Epithelial cell of proximal tubule (primary cell): Measurements from ENCODE around the gene ARFGEF2. TPM values are rescaled to one million over a fixed set of nuclear protein-coding genes. Genes with fewer than 3 reads are reported as not detected.

Experiments
- DNase-seq: peaks from one replicate; pipeline ENCODE4 v3.0.0-alpha.2; 2011; ENCODE audit warnings: low read depth
- H3K4me3 ChIP-seq: 2 replicates; pipeline ENCODE4 v1.5.1; 2011; ENCODE audit warnings: low read depth, mild to moderate bottlenecking, low read length
- CTCF ChIP-seq: conservative IDR thresholded peaks from 2 replicates; pipeline ENCODE4 v1.5.1; 2012; ENCODE audit warnings: low read depth, mild to moderate bottlenecking, low read length
- total RNA-seq: library from RNA; depleted of rRNA; stranded (reverse); fragments of >200 nt; gene quantifications from 2 replicates; pipeline ENCODE4 v1.2.3, GENCODE V29; 2015

The ARFGEF2 gene
- 19.0 and 20.5 TPM in 2 replicates for total RNA-seq

- no peak for DNase-seq
- H3K4me3 ChIP-seq, result peak within 1 kb of the TSS; percentile 75
- no peak for TF ChIP-seq CTCF
Measured at GRCh38 chr20:48921168-48921882, at the start of gene ARFGEF2. ARFGEF2 (plus strand) TSS chr20:48921711; CDS start chr20:48921890, 179 bp downstream.

- no peak for DNase-seq
- TF ChIP-seq CTCF, result no peak
- H3K4me3 ChIP-seq, result no peak overlapping the region
Measured at GRCh38 chr20:48875233-48875913, 46.1 kb upstream of the ARFGEF2 start.

GRCh38 chr20:48875914-48876240 is 45.6 kb upstream of the ARFGEF2 start:
- DNase-seq, result no peak
- no peak for TF ChIP-seq CTCF
- no peak overlapping the region for H3K4me3 ChIP-seq

- TF ChIP-seq CTCF, result no peak
- H3K4me3 ChIP-seq, result no peak overlapping the region
- no peak for DNase-seq
Measured at GRCh38 chr20:48877304-48877703, 44.2 kb upstream of the ARFGEF2 start.

- H3K4me3 ChIP-seq, result no peak overlapping the region
- no peak for DNase-seq
- TF ChIP-seq CTCF, result no peak
Measured at GRCh38 chr20:48878534-48879248, 42.8 kb upstream of the ARFGEF2 start.

- TF ChIP-seq CTCF, result no peak
- no peak overlapping the region for H3K4me3 ChIP-seq
- no peak for DNase-seq
Measured at GRCh38 chr20:48879612-48880245, 41.8 kb upstream of the ARFGEF2 start.
